Measurements from ENCODE around the gene TXNDC8. TPM values are rescaled to one million over a fixed set of nuclear protein-coding genes. Genes with fewer than 3 reads are reported as not detected.

TXNDC8 gene
- total and polyA plus RNA-seq, 2 experiments from 2014 or later = not detected

DNA sequence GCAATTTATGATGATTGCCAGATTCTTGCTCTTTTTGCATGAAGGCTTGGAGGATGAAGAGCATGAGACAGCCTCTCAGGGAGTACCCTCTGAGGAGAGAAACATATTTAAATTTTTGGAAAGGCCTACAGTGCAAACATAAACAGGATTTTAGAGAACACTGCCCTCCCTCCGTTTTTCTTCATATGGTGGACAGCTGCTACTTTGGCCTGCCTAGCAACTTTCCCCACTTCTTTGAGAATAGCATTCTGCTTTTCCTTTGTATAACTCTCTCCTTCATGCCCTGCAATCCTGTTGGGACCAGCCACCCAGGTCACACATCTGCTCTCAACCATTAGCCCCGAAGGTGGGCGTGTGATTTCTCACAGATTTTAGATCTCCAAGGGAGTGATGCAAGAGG lies 60.9 kb downstream of the TXNDC8 start:
- H3K9me3 ChIP-seq (ENCODE audit: low read depth) = no peaks in the 10 kb centered on the region
- TF ChIP-seq, protein P1, sequence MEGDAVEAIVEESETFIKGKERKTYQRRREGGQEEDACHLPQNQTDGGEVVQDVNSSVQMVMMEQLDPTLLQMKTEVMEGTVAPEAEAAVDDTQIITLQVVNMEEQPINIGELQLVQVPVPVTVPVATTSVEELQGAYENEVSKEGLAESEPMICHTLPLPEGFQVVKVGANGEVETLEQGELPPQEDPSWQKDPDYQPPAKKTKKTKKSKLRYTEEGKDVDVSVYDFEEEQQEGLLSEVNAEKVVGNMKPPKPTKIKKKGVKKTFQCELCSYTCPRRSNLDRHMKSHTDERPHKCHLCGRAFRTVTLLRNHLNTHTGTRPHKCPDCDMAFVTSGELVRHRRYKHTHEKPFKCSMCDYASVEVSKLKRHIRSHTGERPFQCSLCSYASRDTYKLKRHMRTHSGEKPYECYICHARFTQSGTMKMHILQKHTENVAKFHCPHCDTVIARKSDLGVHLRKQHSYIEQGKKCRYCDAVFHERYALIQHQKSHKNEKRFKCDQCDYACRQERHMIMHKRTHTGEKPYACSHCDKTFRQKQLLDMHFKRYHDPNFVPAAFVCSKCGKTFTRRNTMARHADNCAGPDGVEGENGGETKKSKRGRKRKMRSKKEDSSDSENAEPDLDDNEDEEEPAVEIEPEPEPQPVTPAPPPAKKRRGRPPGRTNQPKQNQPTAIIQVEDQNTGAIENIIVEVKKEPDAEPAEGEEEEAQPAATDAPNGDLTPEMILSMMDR (IDR thresholded peaks at IDR 0.05; ENCODE audit: poor library complexity) = no peak
- no peak for TF ChIP-seq EZH2phosphoT487 (IDR thresholded peaks at IDR 0.05; ENCODE audit: low read depth, severe bottlenecking, unreplicated experiment)
- TF ChIP-seq EZH2 (IDR thresholded peaks at IDR 0.05; ENCODE audit: borderline replicate concordance) = no peak
- H3K4me2 ChIP-seq = no peak overlapping the region
- WGBS (ENCODE audit: low lambda C conversion rate, missing lambda C conversion rate) = 78% methylated on average over 3 of the region's 3 CpGs
- H4K20me1 ChIP-seq (ENCODE audit: insufficient read depth, poor library complexity, severe bottlenecking) = no peaks in the 10 kb centered on the region
- no peaks in the 10 kb centered on the region for H3K9me2 ChIP-seq (replicated peaks; ENCODE audit: insufficient read depth)
- H3K4me3 ChIP-seq = no peak overlapping the region
- no peaks in the 10 kb centered on the region for H3K27me3 ChIP-seq
- no peak for DNase-seq (ENCODE audit: low spot score)
- no peak overlapping the region for H2AFZ ChIP-seq
- H3K4me1 ChIP-seq (ENCODE audit: insufficient read depth) = no peaks in the 10 kb centered on the region
- no peaks in the 10 kb centered on the region for H3K79me2 ChIP-seq
- H3K36me3 ChIP-seq (replicated peaks; ENCODE audit: insufficient read depth, low read depth) = no peaks in the 10 kb centered on the region
- H3K27ac ChIP-seq = no peak overlapping the region

DNA sequence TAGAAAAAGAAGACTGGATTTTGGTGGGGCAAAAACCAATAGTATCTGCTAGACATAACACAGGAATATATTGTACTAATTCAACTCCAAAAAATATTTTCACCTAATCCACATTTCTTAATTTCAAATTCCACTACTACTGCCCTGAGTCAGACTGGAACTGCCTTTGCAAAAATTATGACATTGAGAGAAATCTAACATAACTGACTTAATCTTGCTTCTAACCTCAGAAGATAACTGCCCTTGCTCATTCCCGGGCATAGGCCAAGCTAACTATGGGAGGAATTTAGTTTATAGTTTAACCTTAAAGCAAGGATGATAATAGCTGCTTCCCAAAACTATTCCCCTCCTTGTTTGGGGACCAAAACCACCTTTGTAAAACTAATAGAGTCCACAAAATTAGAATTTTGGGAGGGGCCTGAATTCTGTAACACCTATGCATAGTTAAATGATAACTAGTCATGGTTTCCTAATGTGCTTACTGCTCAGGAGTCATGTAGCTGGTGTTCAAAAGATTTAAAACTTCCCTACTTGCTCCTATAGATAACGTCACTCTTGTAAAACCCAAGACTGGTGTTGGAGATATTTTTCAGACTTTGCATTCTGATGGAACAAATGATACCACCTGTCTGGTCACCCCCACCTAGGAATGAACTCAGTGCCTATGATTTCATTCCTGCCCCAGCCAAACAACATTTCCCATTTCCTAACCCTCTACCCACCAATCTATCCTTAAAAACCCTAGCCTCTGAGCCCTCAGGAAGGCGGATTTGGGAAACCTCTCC lies 67.3 kb downstream of the TXNDC8 start:
- Histone ChIP-seq H3K79me2 (no peaks in the 10 kb centered on the region), H3K4me3 (no peak overlapping the region), H3K4me1 (ENCODE audit: insufficient read depth) (no peaks in the 10 kb centered on the region), H3K9me2 (replicated peaks; ENCODE audit: insufficient read depth) (no peaks in the 10 kb centered on the region), H3K9me3 (ENCODE audit: low read depth) (no peaks in the 10 kb centered on the region), H3K36me3 (replicated peaks; ENCODE audit: insufficient read depth, low read depth) (no peaks in the 10 kb centered on the region), H3K4me2 (no peak overlapping the region), H4K20me1 (ENCODE audit: insufficient read depth, poor library complexity, severe bottlenecking) (no peaks in the 10 kb centered on the region), H3K27ac (no peak overlapping the region), H2AFZ (no peak overlapping the region), H3K27me3 (no peaks in the 10 kb centered on the region)
- no peak for DNase-seq (ENCODE audit: low spot score)
- 68% methylated on average over 3 of the region's 3 CpGs for WGBS (ENCODE audit: low lambda C conversion rate, missing lambda C conversion rate)
- TF ChIP-seq EZH2phosphoT487 (IDR thresholded peaks at IDR 0.05; ENCODE audit: low read depth, severe bottlenecking, unreplicated experiment) (no peak), EZH2 (IDR thresholded peaks at IDR 0.05; ENCODE audit: borderline replicate concordance) (no peak)
- TF ChIP-seq, protein P1 (IDR thresholded peaks at IDR 0.05; ENCODE audit: poor library complexity) = no peak

DNA sequence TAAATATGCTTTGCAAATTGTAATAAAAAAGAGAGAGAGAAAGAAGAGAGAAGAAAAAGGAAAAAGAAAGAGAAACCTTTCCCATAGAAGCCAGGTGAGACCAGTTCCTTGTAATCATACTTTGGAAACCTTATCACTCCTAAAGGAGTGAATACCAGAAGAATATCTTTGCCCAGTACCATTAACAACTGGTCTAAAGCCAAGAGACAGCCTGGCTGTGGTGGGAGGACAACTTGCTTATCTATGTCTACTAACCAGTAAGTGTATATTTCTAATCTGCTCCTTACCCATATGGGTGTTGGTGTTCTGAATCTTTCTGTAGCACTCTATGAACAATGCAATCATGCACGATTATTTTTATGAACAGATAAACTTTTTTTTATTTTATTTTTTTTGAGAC lies 70.9 kb downstream of the TXNDC8 start:
- TF ChIP-seq EZH2phosphoT487 (IDR thresholded peaks at IDR 0.05; ENCODE audit: low read depth, severe bottlenecking, unreplicated experiment) (no peak), EZH2 (IDR thresholded peaks at IDR 0.05; ENCODE audit: borderline replicate concordance) (no peak)
- TF ChIP-seq, protein P1 (IDR thresholded peaks at IDR 0.05; ENCODE audit: poor library complexity) = no peak
- WGBS (ENCODE audit: low lambda C conversion rate, missing lambda C conversion rate) = 78% methylated on average over 1 of the region's 1 CpG
- no peak overlapping the region for H2AFZ ChIP-seq

More for the DNA sequence above, 70.9 kb downstream of the TXNDC8 start:
- Histone ChIP-seq H3K4me2 (no peak overlapping the region), H3K9me3 (ENCODE audit: low read depth) (no peaks in the 10 kb centered on the region), H3K27ac (no peak overlapping the region), H3K27me3 (no peaks in the 10 kb centered on the region), H3K4me3 (no peak overlapping the region), H3K36me3 (replicated peaks; ENCODE audit: insufficient read depth, low read depth) (no peaks in the 10 kb centered on the region), H3K9me2 (replicated peaks; ENCODE audit: insufficient read depth) (no peaks in the 10 kb centered on the region), H3K4me1 (ENCODE audit: insufficient read depth) (no peaks in the 10 kb centered on the region), H3K79me2 (no peaks in the 10 kb centered on the region), H4K20me1 (ENCODE audit: insufficient read depth, poor library complexity, severe bottlenecking) (no peaks in the 10 kb centered on the region)
- DNase-seq (ENCODE audit: low spot score) = no peak
